Activated naive CD8-positive, alpha-beta T cell (primary cell): ENCODE measurements around the gene SLC6A1.

Experiments
- H3K27ac Mint-ChIP-seq: one replicate; pipeline ENCODE4 v1.8.0; 2021; ENCODE audit warnings: mixed read lengths
- H3K27me3 Mint-ChIP-seq: one replicate; pipeline ENCODE4 v1.8.0; 2021; ENCODE audit warnings: mixed read lengths
- H3K36me3 Mint-ChIP-seq: one replicate; pipeline ENCODE4 v1.8.0; 2021; ENCODE audit warnings: mixed read lengths
- H3K4me1 Mint-ChIP-seq: one replicate; pipeline ENCODE4 v1.8.0; 2021; ENCODE audit warnings: low read depth, mixed read lengths
- H3K4me3 Mint-ChIP-seq: one replicate; pipeline ENCODE4 v1.8.0; 2021; ENCODE audit warnings: mild to moderate bottlenecking, mixed read lengths
- H3K9me3 Mint-ChIP-seq: one replicate; pipeline ENCODE4 v1.8.0; 2021; ENCODE audit warnings: low read depth, mixed read lengths

SLC6A1 gene

GRCh38 chr3:10957976-10958749, 34.4 kb upstream of the SLC6A1 start:
- H3K27me3 Mint-ChIP-seq, result peaks cover 3% of the 10 kb centered on the region
- H3K4me1 Mint-ChIP-seq, result no peaks in the 10 kb centered on the region
- H3K9me3 Mint-ChIP-seq, result no peaks in the 10 kb centered on the region
- no peaks in the 10 kb centered on the region for H3K36me3 Mint-ChIP-seq
- H3K27ac Mint-ChIP-seq, result no peak overlapping the region
- H3K4me3 Mint-ChIP-seq, result no peak overlapping the region

GRCh38 chr3:10960255-10960654, 32.3 kb upstream of the SLC6A1 start:
- no peaks in the 10 kb centered on the region for H3K36me3 Mint-ChIP-seq
- no peaks in the 10 kb centered on the region for H3K4me1 Mint-ChIP-seq
- H3K27me3 Mint-ChIP-seq, result peaks cover 3% of the 10 kb centered on the region
- H3K27ac Mint-ChIP-seq, result no peak overlapping the region
- H3K9me3 Mint-ChIP-seq, result no peaks in the 10 kb centered on the region
- no peak overlapping the region for H3K4me3 Mint-ChIP-seq

GRCh38 chr3:10961921-10962320, 30.6 kb upstream of the SLC6A1 start:
- H3K4me1 Mint-ChIP-seq, result no peaks in the 10 kb centered on the region
- H3K27ac Mint-ChIP-seq, result no peak overlapping the region
- H3K36me3 Mint-ChIP-seq, result no peaks in the 10 kb centered on the region
- no peaks in the 10 kb centered on the region for H3K9me3 Mint-ChIP-seq
- peaks cover 6% of the 10 kb centered on the region for H3K27me3 Mint-ChIP-seq
- no peak overlapping the region for H3K4me3 Mint-ChIP-seq

- Mint-ChIP-seq H3K27ac (no peak overlapping the region), H3K9me3 (no peaks in the 10 kb centered on the region), H3K27me3 (peaks cover 7% of the 10 kb centered on the region), H3K4me3 (no peak overlapping the region), H3K4me1 (no peaks in the 10 kb centered on the region), H3K36me3 (no peaks in the 10 kb centered on the region)
Measured at GRCh38 chr3:10962481-10963036, 30.0 kb upstream of the SLC6A1 start.

GRCh38 chr3:10964537-10965167, 27.9 kb upstream of the SLC6A1 start:
- Mint-ChIP-seq H3K4me1 (no peaks in the 10 kb centered on the region), H3K27me3 (peaks cover 7% of the 10 kb centered on the region), H3K36me3 (no peaks in the 10 kb centered on the region), H3K9me3 (no peaks in the 10 kb centered on the region), H3K27ac (no peak overlapping the region), H3K4me3 (no peak overlapping the region)

- Mint-ChIP-seq H3K27ac (no peak overlapping the region), H3K27me3 (peaks cover 8% of the 10 kb centered on the region)
Measured at GRCh38 chr3:10968401-10968800, 24.1 kb upstream of the SLC6A1 start.

GRCh38 chr3:10970306-10970960, 22.1 kb upstream of the SLC6A1 start:
- H3K9me3 Mint-ChIP-seq, result no peaks in the 10 kb centered on the region
- peaks cover 15% of the 10 kb centered on the region for H3K27me3 Mint-ChIP-seq
- H3K4me3 Mint-ChIP-seq, result no peak overlapping the region
- H3K27ac Mint-ChIP-seq, result no peak overlapping the region
- H3K36me3 Mint-ChIP-seq, result no peaks in the 10 kb centered on the region
- H3K4me1 Mint-ChIP-seq, result no peaks in the 10 kb centered on the region

More at GRCh38 chr3:10968401-10968800, 24.1 kb upstream of the SLC6A1 start:
- H3K4me1 Mint-ChIP-seq, result no peaks in the 10 kb centered on the region
- no peaks in the 10 kb centered on the region for H3K36me3 Mint-ChIP-seq
- no peaks in the 10 kb centered on the region for H3K9me3 Mint-ChIP-seq
- H3K4me3 Mint-ChIP-seq, result no peak overlapping the region

- Mint-ChIP-seq H3K4me1 (no peaks in the 10 kb centered on the region), H3K27me3 (peaks cover 19% of the 10 kb centered on the region), H3K4me3 (no peak overlapping the region), H3K36me3 (no peaks in the 10 kb centered on the region), H3K27ac (no peak overlapping the region), H3K9me3 (no peaks in the 10 kb centered on the region)
Measured at GRCh38 chr3:10972072-10972782, 20.3 kb upstream of the SLC6A1 start.

- Mint-ChIP-seq H3K4me1 (no peaks in the 10 kb centered on the region), H3K36me3 (no peaks in the 10 kb centered on the region), H3K27ac (no peak overlapping the region), H3K27me3 (peaks cover 20% of the 10 kb centered on the region), H3K9me3 (no peaks in the 10 kb centered on the region), H3K4me3 (no peak overlapping the region)
Measured at GRCh38 chr3:10973046-10973595, 19.4 kb upstream of the SLC6A1 start.

- H3K27me3 Mint-ChIP-seq, result peaks cover 23% of the 10 kb centered on the region
- H3K4me1 Mint-ChIP-seq, result no peaks in the 10 kb centered on the region
- no peak overlapping the region for H3K4me3 Mint-ChIP-seq
- no peaks in the 10 kb centered on the region for H3K9me3 Mint-ChIP-seq
- H3K36me3 Mint-ChIP-seq, result no peaks in the 10 kb centered on the region
- no peak overlapping the region for H3K27ac Mint-ChIP-seq
Measured at GRCh38 chr3:10974131-10974530, 18.4 kb upstream of the SLC6A1 start.

- no peak overlapping the region for H3K27ac Mint-ChIP-seq
- no peaks in the 10 kb centered on the region for H3K4me1 Mint-ChIP-seq
- no peaks in the 10 kb centered on the region for H3K9me3 Mint-ChIP-seq
- no peak overlapping the region for H3K4me3 Mint-ChIP-seq
- no peaks in the 10 kb centered on the region for H3K36me3 Mint-ChIP-seq
- H3K27me3 Mint-ChIP-seq, result peaks cover 23% of the 10 kb centered on the region
Measured at GRCh38 chr3:10974746-10975375, 17.7 kb upstream of the SLC6A1 start.

GRCh38 chr3:10975695-10976234, 16.8 kb upstream of the SLC6A1 start:
- Mint-ChIP-seq H3K4me3 (no peak overlapping the region), H3K9me3 (no peaks in the 10 kb centered on the region), H3K36me3 (no peaks in the 10 kb centered on the region), H3K27me3 (peaks cover 21% of the 10 kb centered on the region), H3K27ac (no peak overlapping the region), H3K4me1 (no peaks in the 10 kb centered on the region)

GRCh38 chr3:10976770-10977169, 15.8 kb upstream of the SLC6A1 start:
- Mint-ChIP-seq H3K36me3 (no peaks in the 10 kb centered on the region), H3K27me3 (peaks cover 24% of the 10 kb centered on the region), H3K4me3 (no peak overlapping the region), H3K9me3 (no peaks in the 10 kb centered on the region), H3K4me1 (no peaks in the 10 kb centered on the region), H3K27ac (no peak overlapping the region)
